ENCODE results near the gene SNCG.

DNA sequence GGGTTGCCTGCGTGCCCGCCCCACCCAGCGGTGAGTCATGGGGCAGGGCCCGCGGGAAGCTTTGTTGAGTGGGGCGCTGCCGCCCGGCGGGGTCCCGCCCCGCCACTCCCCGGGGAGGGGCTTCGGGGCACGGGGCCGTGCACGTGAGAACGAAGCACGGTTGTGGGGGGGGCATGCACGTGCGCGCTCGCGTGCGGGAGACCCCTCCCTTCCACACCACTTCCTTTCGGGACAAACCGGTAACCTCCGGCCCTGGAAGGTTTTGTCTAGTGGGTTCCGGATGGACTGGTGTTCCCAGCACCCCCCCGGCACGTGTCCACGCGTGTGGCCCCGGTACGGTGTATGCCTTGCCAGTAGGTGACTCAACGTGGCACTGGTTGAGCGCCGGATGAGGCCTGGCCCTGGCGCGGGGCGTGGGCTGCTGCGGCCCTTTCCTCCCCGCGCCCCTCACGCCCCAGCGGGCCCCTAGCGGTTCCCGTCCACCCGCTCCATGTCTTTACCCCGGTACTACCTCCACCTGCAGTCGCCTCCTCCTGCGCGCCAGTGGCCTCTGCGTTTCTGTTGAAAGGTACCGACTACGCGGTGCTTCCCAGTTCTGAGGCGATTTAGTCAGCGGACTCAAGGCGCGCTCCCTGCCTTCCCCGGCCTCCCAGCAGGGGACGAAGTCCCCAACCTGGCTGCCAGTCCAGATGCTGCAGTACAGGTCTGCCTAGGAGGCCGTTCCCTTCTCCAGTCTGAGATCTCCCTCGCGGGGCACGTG, 13.0 kb downstream of the SNCG start:
- TF ChIP-seq, protein P1, sequence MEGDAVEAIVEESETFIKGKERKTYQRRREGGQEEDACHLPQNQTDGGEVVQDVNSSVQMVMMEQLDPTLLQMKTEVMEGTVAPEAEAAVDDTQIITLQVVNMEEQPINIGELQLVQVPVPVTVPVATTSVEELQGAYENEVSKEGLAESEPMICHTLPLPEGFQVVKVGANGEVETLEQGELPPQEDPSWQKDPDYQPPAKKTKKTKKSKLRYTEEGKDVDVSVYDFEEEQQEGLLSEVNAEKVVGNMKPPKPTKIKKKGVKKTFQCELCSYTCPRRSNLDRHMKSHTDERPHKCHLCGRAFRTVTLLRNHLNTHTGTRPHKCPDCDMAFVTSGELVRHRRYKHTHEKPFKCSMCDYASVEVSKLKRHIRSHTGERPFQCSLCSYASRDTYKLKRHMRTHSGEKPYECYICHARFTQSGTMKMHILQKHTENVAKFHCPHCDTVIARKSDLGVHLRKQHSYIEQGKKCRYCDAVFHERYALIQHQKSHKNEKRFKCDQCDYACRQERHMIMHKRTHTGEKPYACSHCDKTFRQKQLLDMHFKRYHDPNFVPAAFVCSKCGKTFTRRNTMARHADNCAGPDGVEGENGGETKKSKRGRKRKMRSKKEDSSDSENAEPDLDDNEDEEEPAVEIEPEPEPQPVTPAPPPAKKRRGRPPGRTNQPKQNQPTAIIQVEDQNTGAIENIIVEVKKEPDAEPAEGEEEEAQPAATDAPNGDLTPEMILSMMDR (IDR thresholded peaks at IDR 0.05; ENCODE audit: low read length) = no peak
- no peak for TF ChIP-seq EZH2phosphoT487 (IDR thresholded peaks at IDR 0.05; ENCODE audit: low read length)
- no peak for TF ChIP-seq EZH2 (optimal IDR thresholded peaks at IDR 0.05; ENCODE audit: low read depth, low read length)

Data from MM.1S (cell line).